SKM-1 (cell line): ENCODE results near the gene PBX3.

Source experiments
- DNase-seq: peaks from one replicate; lab custom pipeline; 2025; ENCODE audit not compliant: unreplicated experiment; lab: John Stamatoyannopoulos, UW

Gene PBX3

GRCh38 chr9:125990793-125991220 is 243.6 kb downstream of the PBX3 start:
- no peak for DNase-seq

- DNase-seq: no peak
Measured at GRCh38 chr9:125991886-125992529, 244.8 kb downstream of the PBX3 start.

- DNase-seq: no peak
Measured at GRCh38 chr9:125992557-125992956, 245.4 kb downstream of the PBX3 start.

- no peak for DNase-seq
Measured at GRCh38 chr9:125993466-125993865, 246.3 kb downstream of the PBX3 start.

GRCh38 chr9:125994066-125994943 is 247.1 kb downstream of the PBX3 start:
- no peak for DNase-seq

GRCh38 chr9:125995006-125995405 is 247.8 kb downstream of the PBX3 start:
- no peak for DNase-seq

GRCh38 chr9:125995706-125996105 is 248.5 kb downstream of the PBX3 start:
- no peak for DNase-seq

- no peak for DNase-seq
Measured at GRCh38 chr9:125996791-125997190, 249.6 kb downstream of the PBX3 start.

- DNase-seq: no peak
Measured at GRCh38 chr9:125997196-125997823, 250.1 kb downstream of the PBX3 start.

- DNase-seq: no peak
Measured at GRCh38 chr9:125998837-125999503, 251.8 kb downstream of the PBX3 start.

GRCh38 chr9:125999504-125999881 is 252.3 kb downstream of the PBX3 start:
- DNase-seq: no peak

- DNase-seq: no peak
Measured at GRCh38 chr9:126000256-126000655, 253.1 kb downstream of the PBX3 start.

GRCh38 chr9:126000731-126001580 is 253.8 kb downstream of the PBX3 start:
- DNase-seq: no peak

- no peak for DNase-seq
Measured at GRCh38 chr9:126001581-126002225, 254.5 kb downstream of the PBX3 start.

GRCh38 chr9:126002476-126003350 is 255.5 kb downstream of the PBX3 start:
- no peak for DNase-seq

- DNase-seq: no peak
Measured at GRCh38 chr9:126009047-126009446, 261.9 kb downstream of the PBX3 start.

GRCh38 chr9:126014726-126015125 is 267.6 kb downstream of the PBX3 start:
- DNase-seq: no peak

GRCh38 chr9:126015424-126015823 is 268.3 kb downstream of the PBX3 start:
- no peak for DNase-seq
